GM19023 (cell line): ENCODE data around the gene FHDC1.
"Not testable (repeated sequence)": the region's sequence is repeated elsewhere in the genome, so short reads cannot be mapped to it uniquely, and the experiment has no call there.

Experiments
- ATAC-seq: cut with Tn5 transposase; IDR thresholded peaks from one replicate; pipeline ENCODE4 v1.9.1; 2021; ENCODE audit warnings: mild to moderate bottlenecking, moderate library complexity; ENCODE audit not compliant: unreplicated experiment

FHDC1 gene

GRCh38 chr4:152935631-152936445, at the start of gene FHDC1:
TSS of gene FHDC1 (plus strand) at chr4:152936323. CDS start at chr4:152943058, 6,735 bp downstream.
- no peak for ATAC-seq

- no peak for ATAC-seq
Observed at GRCh38 chr4:152887981-152888380, 48.1 kb upstream of the FHDC1 start.

- no peak for ATAC-seq
Observed at GRCh38 chr4:152892974-152893373, 43.1 kb upstream of the FHDC1 start.

GRCh38 chr4:152894673-152895072, 41.5 kb upstream of the FHDC1 start:
- ATAC-seq: no peak

GRCh38 chr4:152896811-152897210, 39.3 kb upstream of the FHDC1 start:
- no peak for ATAC-seq

- not testable (repeated sequence) for ATAC-seq
Observed at GRCh38 chr4:152898133-152898532, 38.0 kb upstream of the FHDC1 start.

- ATAC-seq: no peak
Observed at GRCh38 chr4:152898606-152899005, 37.5 kb upstream of the FHDC1 start.

GRCh38 chr4:152900395-152900794, 35.7 kb upstream of the FHDC1 start:
- ATAC-seq: no peak

- no peak for ATAC-seq
Observed at GRCh38 chr4:152901205-152901604, 34.9 kb upstream of the FHDC1 start.

GRCh38 chr4:152903658-152904057, 32.5 kb upstream of the FHDC1 start:
- ATAC-seq: no peak

- no peak for ATAC-seq
Observed at GRCh38 chr4:152909901-152910300, 26.2 kb upstream of the FHDC1 start.

- ATAC-seq: no peak
Observed at GRCh38 chr4:152910521-152910920, 25.6 kb upstream of the FHDC1 start.

GRCh38 chr4:152917543-152918395, 18.4 kb upstream of the FHDC1 start:
- ATAC-seq: no peak

GRCh38 chr4:152919826-152920225, 16.3 kb upstream of the FHDC1 start:
- ATAC-seq: no peak

GRCh38 chr4:152920768-152921167, 15.4 kb upstream of the FHDC1 start:
- ATAC-seq: no peak

- ATAC-seq: no peak
Observed at GRCh38 chr4:152921284-152921683, 14.8 kb upstream of the FHDC1 start.

- ATAC-seq: no peak
Observed at GRCh38 chr4:152925851-152926250, 10.3 kb upstream of the FHDC1 start.

GRCh38 chr4:152926959-152927358, 9.2 kb upstream of the FHDC1 start:
- ATAC-seq: no peak

GRCh38 chr4:152927737-152928136, 8.4 kb upstream of the FHDC1 start:
- ATAC-seq: no peak

- no peak for ATAC-seq
Observed at GRCh38 chr4:152928286-152928685, 7.8 kb upstream of the FHDC1 start.

GRCh38 chr4:152929888-152930287, 6.2 kb upstream of the FHDC1 start:
- ATAC-seq: no peak

- no peak for ATAC-seq
Observed at GRCh38 chr4:152935143-152935542, 980 bp upstream of the FHDC1 start.
